ENCODE measurements around the gene WTAP.
A peak's percentile ranks its signal among the peaks of the same experiment; 100 is the strongest.
"Not testable (repeated sequence)": the region's sequence is repeated elsewhere in the genome, so short reads cannot be mapped to it uniquely, and the experiment has no call there.

The WTAP gene

GRCh38 chr6:159693894-159694545, 33.3 kb upstream of the WTAP start:
- DNase-seq (ENCODE audit: low read depth in 2 of 2) = no peak

- no peak for DNase-seq (ENCODE audit: low read depth in 2 of 2)
Measured at GRCh38 chr6:159695984-159696383, 31.3 kb upstream of the WTAP start.

DNA sequence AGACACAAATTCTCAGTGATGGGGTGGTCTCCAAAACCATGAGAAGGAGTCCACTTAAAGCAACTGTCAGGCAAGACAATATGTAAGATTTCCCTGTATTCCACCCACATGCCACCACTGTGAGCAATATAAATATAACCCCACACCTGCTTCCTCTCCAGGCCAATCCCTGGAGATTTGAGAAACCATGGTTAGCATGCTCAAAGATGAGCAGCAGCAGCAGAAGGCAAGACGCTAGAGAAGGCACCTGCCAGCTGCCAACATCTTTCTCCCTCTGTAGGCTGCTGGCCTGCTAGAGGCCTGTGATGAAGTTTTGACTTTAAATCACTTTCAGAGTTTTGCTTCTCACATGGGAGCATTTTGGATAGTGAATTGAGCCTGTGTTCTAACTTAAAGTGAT, 26.3 kb upstream of the WTAP start:
- no peak for DNase-seq (ENCODE audit: low read depth in 2 of 2)

DNA sequence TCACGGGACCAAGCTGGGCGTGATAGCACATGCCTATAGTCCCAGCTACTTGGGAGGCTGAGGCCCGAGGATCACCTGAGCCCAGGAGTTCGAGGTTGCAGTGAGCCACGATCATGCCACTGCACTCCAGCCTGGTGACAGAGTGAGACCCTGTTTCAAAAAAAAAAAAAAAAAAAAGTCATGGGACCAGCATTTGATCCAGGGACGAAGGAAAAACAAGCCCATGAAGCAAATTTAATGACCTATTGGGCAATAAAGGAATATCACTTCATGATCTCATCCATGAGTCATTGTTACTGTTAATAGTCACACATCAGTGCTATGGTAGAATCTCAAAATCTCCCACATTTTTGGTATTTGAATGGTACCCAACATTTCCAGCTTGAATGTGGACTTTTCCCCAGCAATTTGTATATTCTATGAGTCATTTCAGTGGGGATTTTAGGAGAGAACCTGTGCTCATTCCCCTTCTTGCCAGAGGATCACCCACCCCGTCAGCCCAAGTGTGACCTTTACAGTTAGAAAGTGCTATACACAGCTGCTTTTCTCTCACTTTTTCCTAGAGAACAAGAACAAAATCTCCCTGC, 25.8 kb upstream of the WTAP start:
- no peak for DNase-seq (ENCODE audit: low read depth in 2 of 2)

- DNase-seq (ENCODE audit: low read depth in 2 of 2) = not testable (repeated sequence)
Measured at GRCh38 chr6:159710603-159711002, 16.7 kb upstream of the WTAP start.

- DNase-seq (ENCODE audit: low read depth in 2 of 2) = not testable (repeated sequence)
Measured at GRCh38 chr6:159712389-159712788, 14.9 kb upstream of the WTAP start.

DNA sequence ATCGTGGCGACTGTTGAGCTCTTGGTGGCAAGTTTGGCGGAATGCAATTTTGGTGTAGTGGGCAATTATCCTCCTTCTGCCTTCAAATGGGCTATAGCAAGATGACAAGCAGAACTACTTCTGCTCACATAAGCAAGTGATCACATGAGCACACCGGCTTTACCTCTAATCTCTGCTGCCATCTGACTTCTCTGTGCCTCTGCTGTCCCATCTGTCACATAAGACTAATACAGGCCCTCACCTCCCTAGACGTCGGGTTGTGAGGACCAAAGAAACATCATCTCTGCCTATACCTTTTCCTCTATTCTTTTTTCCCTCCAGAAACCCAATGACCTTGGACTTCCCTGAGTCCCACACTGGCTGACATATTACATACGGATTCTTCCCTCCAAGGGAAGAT, 13.3 kb upstream of the WTAP start:
- no peak for DNase-seq (ENCODE audit: low read depth in 2 of 2)

- DNase-seq (ENCODE audit: low read depth in 2 of 2) = no peak
Measured at GRCh38 chr6:159714404-159714803, 12.9 kb upstream of the WTAP start.

DNA sequence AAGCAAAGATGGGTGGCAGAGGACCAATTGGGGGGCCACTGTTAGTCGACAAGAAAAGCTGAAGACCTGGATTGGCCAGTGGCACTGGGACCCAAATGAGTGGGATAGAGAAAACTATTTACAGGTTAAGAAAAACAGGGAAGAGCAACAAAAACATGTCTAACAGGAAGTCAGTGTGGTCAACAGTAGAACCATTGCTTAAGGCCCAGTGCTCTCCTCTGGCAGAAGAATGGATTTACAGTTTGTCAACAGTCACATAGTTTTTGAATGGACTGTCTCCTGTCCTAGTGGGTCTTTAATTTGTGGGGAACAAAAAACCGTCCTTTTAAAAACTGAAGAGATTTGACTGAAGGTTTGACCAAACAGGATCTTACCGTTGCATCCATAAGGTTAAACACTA, 12.1 kb upstream of the WTAP start:
- DNase-seq (ENCODE audit: low read depth in 2 of 2) = no peak

DNA sequence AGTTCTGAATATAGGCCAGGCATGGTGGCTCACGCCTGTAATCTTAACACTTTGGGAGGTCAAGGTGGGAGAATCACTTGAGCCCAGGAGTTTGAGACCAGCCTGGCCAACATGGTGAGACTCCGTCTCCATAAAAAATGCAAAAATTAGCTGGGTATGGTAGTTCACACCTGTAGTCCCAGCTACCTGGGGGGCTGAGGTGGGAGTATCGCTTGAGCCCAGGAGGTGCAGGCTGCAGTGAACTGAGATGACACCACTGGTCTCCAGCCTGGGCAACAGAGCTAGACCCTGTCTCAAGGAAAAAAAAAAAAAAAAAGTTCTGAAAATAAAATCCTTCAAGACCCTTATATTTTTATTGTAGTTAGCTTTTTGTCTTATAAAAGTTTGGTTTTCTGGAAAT, 11.7 kb upstream of the WTAP start:
- DNase-seq (ENCODE audit: low read depth in 2 of 2) = no peak

- DNase-seq (ENCODE audit: low read depth in 2 of 2) = no peak
Measured at GRCh38 chr6:159716247-159717096, 10.8 kb upstream of the WTAP start.

- DNase-seq (ENCODE audit: low read depth in 2 of 2) = no peak
Measured at GRCh38 chr6:159718634-159719033, 8.7 kb upstream of the WTAP start.

GRCh38 chr6:159719287-159719686, 8.0 kb upstream of the WTAP start:
- no peak for DNase-seq (ENCODE audit: low read depth in 2 of 2)

DNA sequence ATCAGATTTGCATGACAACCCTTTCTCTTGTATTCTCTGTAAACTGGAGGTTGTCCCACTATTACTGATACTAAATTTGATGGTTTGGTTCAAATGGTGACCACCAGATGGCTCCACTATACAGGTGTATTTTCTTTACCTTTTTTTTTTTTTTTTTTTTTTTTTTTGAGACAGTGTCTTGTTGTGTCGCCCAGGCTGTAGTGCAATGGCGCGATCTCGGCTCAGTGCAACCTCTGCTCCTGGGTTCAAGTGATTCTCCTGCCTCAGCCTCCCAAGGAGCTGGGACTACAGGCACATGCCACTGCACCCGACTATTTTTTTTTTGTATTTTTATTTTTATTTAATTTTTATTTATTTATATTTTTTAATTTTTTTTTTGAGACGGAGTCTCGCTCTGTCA, 6.6 kb upstream of the WTAP start:
- peak in 1 of 2 donors; percentile 13 for DNase-seq (ENCODE audit: low read depth in 2 of 2)

DNA sequence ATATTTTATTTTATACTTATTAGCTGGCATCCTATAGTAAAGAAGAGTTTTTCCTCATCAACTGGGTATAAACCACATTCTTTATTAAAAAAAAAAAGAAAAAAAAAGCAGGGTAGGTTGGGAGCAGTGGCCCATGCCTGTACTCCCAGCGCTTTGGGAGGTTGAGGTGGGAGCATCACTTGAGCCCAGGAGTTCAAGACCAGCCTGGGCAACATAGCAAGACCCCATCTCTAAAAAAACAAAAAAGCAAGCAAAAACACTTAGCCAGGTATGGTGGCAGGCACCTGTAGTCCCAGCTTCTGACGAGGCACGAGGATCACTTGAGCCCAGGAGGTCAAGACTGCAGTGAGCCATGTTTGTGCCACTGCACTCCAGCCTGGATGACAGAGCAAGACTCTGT, 5.3 kb upstream of the WTAP start:
- DNase-seq (ENCODE audit: low read depth in 2 of 2) = not testable (repeated sequence)

DNA sequence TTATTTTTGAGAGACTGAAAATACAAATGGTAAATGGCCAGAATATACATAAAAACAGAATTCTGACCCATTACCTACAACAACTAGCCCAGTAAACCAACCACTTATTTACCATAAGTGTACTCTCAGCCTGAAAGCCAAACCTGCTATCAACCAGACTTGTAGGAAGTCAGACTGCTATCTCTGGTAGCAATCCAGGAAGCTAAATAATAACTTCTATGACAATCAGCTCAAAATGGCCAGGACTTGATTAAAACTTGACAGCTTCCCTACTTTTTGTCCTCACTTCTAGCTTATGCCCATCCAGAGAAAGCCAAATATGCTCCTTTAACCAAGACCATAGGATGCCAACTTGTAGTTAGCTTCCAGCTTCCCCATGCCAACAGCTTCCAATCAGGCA, 4.7 kb upstream of the WTAP start:
- DNase-seq (ENCODE audit: low read depth in 2 of 2) = no peak

GRCh38 chr6:159723259-159723658, 4.0 kb upstream of the WTAP start:
- no peak for DNase-seq (ENCODE audit: low read depth in 2 of 2)

DNA sequence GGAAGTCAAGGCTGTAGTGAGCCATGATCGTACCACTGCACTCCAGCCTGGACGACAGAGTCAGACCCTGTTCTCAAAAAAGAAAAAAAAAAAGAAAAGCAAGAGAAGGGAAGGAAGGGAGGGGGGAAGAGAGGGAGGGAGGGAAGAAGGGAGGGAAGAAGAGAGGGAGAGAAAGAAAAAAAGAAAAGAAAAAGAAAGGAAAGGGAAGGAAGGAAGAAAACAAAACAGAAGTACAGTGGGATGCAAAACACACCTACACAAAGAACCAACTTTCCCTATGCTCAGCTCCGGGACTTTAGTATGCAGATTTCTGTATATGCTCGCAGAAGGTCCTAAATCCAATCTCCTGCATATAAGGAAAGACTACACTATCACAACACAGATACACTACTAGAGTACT, 2.5 kb upstream of the WTAP start:
- no peak for DNase-seq (ENCODE audit: low read depth in 2 of 2)

DNA sequence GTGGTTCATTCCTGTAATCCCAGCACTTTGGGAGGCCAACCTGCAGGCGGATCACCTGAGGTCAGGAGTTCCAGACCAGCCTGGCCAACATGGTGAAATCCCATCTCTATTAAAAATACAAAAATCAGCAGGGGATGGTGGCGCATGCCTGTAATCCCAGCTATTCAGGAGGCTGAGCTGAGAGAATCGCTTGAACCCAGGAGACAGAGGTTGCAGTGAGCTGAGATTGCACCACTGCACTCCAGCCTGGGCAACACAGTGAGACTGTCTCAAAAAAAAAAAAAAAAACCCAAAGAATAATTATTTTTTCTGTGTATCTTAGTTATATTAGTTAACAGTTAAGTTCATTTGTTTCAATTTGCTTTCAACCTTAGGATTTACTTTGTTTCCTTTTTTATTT, 2.1 kb upstream of the WTAP start:
- not testable (repeated sequence) for DNase-seq (ENCODE audit: low read depth in 2 of 2)

DNA sequence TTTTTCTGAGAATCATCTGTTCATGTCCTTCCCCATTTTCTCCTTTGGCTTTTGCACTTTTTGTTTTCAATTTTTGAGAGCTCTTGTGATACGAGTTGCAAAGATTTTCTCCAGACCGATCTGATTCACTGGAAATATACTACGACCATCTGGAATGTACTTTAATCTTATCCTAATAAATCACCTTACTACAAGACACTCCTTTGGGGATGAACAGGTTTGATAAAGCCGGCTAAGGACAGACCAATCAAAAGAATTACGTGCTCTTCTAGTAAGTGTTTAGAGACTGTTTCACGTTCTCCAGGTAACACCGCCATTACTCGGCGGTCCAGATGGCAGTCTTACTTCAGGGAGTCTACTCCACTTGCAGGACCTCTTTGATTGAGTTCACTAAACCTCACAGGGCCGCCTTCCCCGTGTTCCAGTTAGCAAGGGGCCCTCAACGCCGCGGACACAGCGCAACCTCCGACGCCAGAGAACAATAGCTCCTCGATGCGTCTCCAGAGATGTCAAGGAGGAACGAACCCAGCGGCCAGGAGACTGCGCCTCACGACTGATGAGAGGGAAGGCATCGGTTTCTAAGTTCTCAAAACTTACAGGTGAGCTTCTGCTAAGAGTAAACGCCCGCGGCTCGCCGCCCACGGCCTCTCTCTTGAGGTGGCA, 920 bp upstream of the WTAP start:
- no peak for DNase-seq (ENCODE audit: low read depth in 2 of 2)

DNA sequence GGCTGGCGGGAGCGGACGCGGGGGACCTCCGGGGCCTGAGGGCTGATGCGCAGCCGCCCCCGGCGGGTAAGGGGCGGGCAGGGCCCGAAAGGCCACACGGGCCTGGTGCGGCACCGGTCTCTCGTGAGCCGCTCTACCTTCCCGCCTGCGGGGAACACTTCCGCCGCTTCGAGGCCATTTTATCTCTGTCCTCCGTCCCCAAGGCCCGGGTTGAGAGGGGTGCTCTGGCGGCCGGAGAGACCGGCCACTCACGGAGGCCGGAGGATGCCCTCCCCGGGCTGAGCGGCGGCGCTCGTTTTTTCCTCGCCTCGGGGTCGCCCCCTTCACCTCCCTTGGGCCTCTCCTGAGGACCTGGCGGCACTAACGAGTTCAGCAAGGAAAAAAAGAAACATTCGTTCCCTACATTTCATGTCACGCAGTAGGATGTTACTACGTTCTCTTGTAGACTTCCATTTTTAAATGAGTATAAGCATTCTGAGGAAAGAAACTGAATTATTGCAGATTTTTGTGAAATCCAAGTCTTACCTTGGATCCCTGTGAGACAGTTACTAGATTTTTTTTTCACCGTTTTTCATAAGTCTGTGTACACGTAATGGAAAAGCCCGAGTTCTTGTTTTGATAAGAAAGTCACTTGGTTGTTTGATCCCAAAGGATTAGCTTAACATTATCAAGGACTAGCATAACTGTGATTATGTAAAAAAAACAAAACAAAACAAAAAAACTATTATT, 575 bp downstream of the WTAP start:
- DNase-seq (ENCODE audit: low read depth in 2 of 2) = peak in 1 of 2 donors; percentile 22

GRCh38 chr6:159728531-159728964, 1.2 kb downstream of the WTAP start:
- DNase-seq (ENCODE audit: low read depth in 2 of 2) = no peak
